Smooth muscle cell of the brain vasculature (primary cell): ENCODE results near the gene LAGE3.

Experiments used
- DNase-seq: peaks from one replicate; pipeline ENCODE4 v3.0.0-alpha.2; 2012; ENCODE audit warnings: low read depth, low spot score

Gene LAGE3

DNA sequence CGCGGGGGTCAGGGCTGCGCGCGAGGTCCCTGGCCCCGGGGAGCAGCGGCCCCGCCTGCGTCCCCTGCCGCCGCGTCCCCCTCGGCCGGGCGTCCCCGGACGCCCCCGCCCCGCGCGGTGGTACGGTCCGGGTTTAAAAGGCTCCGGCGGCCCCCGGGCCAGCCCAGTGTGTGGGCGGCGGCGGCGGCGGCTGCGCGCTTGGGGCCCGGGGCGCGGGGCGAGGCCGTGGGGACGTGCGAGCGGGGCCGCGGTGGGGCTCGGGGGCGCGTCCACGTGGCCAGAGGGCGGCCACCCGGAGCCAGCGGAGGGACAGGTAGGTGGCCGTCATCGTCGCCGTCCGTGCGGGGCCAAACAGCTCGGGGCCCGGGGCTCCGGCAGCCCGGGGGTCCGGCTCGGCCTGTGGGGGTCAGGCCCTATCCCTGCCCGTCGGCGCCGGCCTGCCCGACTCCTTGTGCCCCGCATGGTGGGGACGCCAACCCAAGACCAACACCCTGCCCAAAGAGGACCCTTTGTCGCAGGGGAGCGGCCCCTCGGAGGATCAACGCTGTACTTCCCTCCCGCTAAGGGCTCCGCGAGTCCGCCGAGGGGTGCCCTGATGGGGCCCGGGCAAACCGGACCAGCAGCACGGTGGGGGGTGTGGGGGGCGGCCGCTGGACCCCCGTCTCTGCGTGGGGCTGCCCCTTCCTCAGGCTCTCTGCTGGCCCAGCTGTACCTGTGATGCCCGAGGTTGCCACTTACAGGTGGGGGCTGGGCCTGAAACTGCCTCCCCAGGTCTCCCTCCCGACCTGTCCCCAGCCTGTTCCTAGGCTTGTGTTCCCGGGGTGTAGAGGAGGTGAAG lies 20.7 kb downstream of the LAGE3 start, which contains the start of gene PLXNA3:
Gene PLXNA3 (plus strand): TSS at position 166 of the 838 bp plus-strand sequence. CDS start 1,903 bp downstream, outside the sequence.
- DNase-seq, result no peak

DNA sequence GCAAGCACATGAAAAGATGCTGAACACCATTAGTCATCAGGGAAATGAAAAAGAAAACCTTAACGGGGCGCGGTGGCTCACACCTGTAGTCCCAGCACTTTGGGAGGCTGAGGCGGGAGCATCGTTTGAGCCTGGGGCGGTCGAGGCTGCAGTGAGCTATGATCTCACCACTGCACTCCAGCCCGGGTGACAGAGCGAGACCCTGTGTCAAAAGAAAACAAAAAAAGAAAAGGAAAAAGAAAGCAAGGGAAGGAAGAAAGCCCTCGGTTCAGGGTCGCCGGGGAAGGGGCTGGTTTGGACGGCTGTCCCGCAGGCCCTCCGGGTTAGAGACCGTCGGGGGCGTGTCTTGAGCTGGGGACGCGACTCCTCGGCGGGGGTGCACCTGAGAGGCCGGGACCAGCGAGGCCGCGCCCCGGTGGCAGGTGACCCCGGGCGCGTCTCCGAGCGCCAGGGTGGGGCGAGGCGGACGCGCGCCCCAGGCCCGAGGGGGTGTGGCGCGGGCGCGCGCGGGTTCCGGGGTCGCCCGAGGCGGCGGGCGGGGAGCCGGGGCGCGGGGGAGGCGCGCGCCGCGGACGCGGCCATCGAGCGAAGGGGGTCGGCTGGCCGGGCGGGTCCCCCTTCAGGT lies 21.5 kb downstream of the LAGE3 start:
- no peak for DNase-seq

DNA sequence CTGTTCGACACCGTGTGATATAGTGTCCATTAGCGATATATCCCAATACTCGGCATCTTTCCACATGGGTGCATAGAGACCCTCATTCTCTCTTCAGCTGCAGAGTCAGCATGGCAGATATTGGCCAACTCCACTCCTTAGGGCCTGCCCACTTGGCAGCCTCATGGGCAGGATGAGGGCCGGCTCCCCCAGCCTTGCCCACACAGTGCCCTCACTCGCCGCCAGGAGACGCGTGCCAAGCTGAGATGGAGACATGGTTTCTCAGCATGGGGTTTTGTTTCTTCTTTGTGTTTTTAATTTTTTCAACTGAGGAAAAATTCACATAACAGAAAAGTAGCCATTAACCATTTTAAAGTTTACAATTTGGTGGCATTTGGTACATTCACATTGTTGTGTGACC lies 26.3 kb downstream of the LAGE3 start:
- DNase-seq, result no peak

DNA sequence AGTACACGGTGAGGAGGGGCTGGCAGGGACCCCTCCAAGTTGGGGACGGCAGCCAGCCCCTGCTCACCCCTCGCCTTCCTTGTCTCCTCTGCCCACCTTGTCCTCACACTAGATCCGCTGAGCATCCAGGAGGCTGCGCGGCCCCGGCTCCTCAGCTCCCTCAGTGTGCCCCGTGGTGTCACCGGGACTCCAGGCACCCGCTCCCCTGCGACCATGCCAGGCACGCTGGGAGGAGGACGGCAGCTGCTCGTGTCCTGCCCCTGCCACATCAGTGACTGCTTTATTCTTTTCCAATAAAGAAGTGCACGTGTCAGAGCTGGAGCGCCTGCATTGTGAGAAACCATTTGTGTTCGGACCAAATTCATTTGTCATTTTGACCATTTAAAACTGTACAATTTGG lies 28.8 kb downstream of the LAGE3 start:
- no peak for DNase-seq

DNA sequence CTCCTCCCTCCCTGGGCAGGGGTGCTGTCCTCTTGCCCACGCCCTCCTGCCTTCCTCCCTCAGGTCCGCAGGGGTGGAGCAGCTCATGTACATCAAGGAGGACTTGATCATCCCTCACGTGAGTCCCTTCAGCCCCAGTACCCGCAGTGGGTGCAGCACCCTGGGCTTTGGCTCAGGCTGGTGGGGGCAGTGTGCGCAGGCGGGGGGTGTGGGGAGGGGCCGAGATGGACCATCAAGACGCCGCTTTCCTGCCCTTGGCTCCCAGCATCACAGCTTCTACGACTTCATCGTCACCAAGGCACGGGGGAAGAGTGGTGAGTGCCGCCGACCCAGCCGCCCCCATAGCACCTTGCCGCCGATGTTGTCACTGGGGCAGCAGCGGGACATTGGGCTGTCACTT lies 29.5 kb downstream of the LAGE3 start:
- DNase-seq, result no peak

DNA sequence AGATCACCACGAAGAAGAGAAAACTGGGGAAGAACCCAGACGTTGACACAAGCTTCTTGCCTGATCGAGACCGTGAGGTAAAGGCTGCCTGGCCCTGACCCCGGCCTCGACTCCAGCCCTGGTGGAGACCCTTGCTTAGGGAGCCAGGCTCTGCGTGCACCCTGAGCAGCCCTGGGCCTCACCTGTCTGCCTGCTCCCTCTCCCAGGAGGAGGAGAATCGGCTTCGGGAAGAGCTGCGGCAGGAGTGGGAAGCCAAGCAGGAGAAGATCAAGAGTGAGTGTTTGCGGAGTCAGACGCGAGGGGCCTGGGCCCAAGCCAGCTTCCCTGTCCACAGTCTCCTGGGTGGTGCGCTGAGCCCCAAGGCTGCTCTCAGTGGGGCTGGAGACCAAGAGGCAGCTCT lies 30.6 kb downstream of the LAGE3 start:
- DNase-seq, result no peak

DNA sequence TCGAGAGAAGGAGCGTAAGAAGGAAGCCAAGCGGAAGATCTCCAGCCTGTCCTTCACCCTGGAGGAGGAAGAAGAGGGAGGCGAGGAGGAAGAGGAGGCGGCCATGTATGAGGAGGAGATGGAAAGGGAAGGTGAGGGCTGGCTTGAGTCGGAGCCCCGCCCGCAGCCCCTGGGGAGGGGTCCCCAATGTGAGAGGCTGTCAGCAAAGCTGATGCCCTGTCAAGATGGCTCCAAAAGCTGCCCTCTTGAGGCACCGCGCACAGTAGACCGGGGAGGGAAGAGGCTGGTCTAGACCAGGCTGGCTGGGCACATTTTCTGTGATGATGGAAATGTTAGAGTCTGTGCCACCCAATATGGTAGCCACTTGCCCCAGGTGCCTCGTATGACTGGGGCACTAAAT lies 32.7 kb downstream of the LAGE3 start:
- no peak for DNase-seq

DNA sequence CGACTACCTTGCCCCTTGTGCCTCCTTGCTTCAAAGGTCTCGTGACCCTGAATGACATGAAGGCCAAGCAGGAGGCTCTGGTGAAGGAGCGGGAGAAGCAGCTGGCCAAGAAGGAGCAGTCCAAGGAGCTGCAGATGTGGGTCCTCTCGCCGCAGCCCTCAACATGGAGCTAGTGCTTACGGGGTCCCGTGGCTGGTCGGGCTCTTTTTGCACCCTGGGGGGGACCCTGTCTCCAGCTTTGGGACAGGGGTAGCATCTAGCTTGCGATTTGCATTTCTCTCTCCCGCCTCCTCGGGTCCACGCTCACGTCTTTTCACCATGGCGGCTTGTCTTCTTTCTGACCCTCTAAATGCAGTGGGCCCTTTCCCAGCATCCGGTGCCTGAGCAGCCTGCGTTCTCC lies 33.3 kb downstream of the LAGE3 start:
- no peak for DNase-seq

DNA sequence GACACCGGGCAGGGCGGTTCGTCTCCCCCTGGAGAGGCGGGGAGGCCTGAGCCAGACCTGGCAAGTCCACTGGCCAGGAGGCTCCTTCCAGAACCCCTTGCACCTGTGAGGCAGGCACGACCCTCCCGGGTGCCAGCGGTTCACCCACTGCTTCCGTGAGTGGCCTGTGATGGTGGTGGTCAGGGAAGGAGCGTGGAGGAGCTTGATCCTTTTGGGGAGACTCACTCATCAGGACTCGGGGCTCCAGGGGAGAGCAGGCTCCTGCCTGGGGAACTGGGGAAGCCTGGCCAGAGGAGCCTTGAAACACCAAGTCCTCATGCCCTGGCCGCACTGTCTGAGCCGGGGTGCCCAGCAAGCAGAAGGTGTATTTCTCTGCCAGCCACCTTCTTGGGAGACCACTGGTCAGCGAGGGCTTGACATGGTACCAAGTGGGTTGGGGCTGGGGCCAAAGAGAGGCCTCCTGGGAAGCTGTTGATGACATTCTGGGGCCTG lies 34.3 kb downstream of the LAGE3 start:
- no peak for DNase-seq

DNA sequence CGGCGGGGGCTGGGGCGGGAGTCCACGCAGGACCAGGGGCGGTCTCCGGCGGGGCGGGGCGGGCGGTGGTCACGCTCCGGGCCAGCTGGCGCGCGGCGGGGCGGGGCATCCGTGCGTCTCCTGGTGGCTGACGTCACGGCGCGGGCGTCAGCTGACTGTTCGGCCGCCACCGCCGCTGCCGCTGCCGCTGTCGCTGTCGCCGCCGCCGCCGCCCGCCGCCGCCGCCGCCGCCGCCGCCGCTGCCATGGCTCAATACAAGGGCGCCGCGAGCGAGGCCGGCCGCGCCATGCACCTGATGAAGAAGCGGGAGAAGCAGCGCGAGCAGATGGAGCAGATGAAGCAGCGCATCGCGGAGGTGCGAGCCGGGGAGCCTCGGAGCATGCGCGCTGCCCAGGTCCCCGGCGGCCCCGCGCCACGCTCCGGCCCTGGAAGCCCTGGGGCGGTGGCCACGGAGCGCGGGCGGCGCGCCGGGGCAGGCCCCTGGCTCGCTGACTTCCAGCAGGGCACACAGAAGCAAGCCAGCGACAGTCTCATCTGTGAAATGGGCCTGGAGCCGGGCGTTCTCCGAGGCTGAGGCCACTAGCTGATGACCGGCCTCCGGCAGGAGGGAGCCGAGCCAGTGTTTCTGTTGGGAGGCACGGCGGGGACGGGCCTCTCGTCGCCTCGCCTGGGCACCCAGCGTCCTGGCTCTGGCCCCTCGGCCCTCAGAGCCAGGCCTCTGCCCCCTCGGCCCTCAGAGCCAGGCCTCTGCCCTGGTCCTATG lies 34.9 kb downstream of the LAGE3 start, which contains the start of gene FAM50A:
Gene FAM50A (plus strand): TSS at position 150 of the 763 bp plus-strand sequence. CDS start 95 bp downstream, at position 245.
- no peak for DNase-seq

DNA sequence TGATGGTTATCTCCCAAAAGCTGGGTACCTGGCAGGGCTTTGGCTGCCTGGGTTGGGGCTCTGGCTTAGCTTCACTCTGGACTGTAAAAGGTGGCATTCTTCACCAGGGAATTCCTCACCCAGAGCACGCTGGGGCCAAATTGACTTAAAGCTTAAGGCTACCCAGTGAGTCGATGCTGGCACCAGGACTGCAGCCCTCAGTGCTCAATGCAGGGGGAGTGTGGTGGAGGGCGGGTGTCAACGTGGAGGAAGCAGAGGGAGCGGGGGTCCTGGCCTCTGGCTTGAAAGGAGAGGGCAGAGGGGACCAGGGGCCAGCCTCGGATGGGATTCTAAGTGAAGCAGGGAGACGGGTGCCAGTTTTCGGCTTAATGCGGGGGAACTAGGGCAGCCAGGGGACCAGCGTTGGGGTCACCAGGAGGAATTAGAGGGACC lies 35.6 kb downstream of the LAGE3 start:
- DNase-seq, result no peak

DNA sequence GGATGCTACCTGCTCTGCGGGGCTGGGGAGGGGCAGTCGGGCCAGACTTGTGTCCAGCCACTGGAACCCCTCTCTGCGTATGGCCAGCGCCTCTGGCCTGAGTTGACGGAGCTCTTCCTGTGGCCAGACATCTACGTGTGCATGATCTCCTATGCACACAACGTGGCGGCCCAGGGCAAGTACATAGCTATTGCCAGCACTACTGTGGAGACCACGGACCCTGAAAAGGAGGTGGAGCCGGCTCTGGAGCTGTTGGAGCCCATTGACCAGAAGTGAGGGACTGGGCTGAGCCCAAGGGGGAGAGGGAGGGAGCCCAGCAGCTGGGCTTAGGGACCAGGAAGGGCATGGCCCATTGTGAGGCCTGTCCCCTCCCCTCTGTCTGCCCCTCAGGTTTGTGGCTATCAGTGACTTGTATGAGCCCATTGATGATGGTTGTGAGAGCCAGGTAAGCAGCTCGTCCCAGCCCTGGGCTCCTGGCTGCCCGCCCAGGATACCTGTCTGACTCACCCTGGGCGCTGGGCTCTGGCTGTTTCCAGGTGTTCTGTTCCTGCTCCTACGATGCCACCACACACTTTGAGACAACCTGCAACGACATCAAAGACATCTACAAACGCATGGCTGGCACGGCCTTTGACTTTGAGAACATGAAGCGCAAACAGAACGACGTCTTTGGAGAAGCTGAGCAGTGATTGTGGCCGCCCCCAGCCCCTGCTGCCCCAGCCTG lies 36.9 kb downstream of the LAGE3 start:
- DNase-seq, result no peak

DNA sequence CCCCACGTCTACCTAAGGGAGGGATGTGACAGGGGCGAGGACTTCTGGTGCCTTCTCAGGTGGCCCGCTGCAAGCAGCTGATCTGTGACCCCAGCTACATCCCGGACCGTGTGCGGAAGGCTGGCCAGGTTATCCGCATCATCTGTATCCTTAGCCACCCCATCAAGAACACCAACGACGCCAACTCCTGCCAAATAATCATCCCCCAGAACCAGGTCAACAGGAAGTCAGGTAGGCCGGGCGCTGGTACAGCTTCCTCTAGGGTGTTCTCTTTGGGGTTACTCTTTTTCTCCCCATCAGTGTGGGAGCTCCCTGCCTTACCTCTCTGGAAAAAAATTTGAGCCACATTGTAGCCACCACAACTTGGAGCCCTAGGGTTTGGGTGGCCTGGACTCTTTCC lies 37.5 kb downstream of the LAGE3 start:
- no peak for DNase-seq

DNA sequence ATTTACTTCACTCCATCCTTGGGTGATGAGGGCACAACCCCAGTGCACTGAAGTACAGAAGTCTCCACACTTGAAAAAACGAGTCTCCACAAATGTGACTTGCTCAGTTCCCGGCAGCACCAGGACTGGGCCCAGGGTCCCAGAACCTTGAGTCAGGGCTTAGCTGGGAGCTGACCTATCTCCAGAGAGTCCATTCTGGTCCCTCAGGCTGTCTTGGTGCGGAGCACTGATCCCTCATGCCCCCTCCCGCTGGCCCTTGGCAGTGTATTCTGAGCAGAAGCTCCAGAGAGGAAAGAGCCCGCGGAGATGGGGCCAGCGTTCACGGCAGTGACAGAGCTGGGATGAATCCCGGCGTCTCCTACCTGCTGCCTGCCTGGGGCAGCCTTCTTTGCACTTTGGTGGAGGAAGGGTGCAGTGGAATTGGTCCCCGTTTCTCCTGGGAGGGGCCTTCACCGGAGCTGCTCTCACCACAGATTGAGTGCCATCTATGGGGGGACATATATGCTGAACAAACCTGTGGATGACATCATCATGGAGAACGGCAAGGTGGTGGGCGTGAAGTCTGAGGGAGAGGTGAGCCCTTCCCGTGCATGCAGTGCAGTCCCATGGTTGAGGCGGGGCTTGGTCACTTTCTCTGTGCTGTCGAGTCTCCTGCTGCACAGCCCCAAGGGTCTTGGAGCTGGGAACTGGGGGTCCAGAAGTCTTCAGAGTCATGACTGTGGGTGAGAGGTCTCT lies 38.3 kb downstream of the LAGE3 start:
- no peak for DNase-seq

DNA sequence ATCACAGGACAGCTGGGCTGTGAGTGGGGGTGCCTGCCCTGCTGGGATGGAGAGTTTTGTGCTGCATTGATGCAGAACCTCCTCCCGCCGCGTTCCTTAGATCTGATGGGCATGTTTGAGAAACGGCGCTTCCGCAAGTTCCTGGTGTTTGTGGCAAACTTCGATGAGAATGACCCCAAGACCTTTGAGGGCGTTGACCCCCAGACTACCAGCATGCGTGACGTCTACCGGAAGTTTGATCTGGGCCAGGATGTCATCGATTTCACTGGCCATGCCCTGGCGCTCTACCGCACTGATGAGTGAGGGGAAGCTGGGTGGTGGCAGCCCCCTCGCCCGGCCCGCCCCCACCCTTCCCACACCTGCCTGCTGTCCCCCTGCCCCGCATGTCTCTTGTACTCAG lies 39.2 kb downstream of the LAGE3 start:
- DNase-seq, result no peak

DNA sequence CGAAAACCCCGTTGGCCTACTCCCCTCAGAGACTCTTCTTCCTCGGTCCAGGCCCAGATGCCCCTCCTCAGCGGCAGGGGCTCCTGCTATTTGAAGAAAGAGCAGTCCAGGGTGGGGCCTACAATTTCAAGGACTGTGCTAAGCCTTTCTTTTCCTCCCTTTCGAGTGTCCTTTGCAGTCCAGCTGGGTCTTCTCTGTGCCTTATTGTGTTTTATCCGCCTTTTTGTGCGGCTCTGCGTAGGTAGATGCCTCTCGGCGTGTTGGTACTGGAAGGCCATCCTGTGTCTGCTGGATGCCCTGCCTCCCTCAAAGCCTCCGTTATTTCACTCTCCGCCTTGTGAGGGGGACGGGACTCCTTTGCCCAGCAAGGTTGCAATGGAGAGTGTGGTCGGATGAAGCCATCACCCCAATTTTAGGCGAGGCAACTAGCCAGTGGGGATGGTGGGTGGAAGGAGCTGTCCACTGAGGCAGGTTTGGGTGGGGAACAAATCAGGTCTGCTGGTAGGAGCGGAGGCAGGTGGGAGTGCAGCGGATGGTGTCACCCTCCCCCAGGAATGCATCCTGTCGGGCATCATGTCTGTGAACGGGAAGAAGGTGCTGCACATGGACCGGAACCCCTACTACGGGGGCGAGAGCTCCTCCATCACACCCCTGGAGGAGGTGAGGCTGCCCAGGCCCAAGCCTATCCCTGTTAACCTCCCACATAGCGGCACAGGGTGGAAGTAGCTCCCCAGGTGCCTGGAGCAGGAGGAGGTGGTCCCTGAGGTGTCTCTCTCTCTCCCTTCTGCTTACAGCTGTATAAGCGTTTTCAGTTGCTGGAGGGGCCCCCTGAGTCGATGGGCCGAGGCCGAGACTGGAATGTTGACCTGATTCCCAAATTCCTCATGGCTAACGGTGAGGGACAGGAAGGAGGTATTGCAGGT lies 40.8 kb downstream of the LAGE3 start:
- DNase-seq, result no peak

DNA sequence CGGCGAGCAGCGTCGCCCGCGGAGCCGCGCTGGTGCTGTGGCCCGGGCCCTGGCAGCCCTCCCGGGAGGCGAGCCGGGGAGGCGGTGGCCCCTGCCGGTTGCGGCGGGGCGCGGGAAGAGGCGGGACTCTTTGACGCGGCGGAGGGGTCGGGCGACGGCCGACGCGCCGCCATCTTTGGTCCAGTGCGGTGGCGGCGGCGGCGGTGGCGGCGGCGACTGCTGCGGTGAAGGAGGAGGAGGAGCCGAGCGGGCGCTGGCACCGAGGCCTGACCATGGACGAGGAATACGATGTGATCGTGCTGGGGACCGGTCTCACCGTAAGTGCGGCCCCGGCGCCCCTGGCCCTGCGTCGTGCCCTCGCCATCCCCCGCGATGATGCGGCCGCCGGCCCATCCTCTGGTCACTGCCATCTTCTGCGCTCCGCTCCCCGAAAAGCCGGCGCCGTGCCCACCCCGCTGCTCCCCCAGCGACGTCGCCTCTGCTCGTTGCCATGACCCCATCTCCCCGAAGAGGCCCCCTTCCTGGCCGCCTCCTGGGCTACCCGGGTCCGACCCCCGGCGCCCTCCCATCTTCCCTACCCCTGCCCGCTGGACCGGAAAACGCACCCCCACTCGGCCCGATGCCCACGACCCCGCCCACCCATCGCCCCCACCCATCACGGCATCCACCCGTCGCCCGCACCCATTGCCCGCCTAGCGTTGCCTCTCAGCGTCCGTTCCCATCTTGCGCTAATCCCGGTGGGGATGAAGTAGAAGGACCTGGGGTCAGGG lies 41.9 kb downstream of the LAGE3 start, which contains the start of gene GDI1:
Gene GDI1 (plus strand): TSS at position 172 of the 770 bp plus-strand sequence. CDS start 101 bp downstream, at position 273.
- DNase-seq, result no peak

DNA sequence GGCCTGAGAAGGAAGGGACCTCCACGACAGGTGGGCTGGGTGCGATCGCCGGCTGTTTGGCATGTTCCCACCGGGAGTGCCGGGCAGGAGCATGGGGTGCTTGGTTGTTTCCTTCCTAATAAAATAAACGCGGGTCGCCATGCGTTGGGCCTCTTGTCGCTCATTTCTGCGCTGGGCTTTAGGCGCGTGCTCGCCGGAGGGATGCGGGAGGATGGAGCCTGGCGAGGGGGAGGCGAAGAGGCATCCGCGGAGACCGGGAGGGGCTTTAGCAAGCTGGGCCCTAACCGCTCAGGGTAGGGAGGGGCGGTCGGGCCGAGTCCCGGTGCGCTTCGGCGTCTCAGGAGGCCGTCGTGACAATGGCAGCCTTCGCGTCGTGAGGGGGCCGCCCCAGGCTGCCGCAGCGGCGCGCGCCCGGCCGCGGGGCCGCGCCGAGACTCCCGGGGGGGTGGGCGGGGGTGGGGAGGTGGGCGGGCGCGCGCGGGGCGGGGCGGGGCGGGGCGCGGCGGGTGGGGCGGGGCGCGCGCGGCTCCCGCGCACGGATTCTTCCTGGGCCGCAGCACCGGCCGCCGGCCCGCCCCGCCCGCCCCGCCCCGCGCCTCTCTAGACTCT lies 42.6 kb downstream of the LAGE3 start:
- no peak for DNase-seq
